Activated T-cell treated with anti-CD3 and anti-CD28 coated beads, Interleukin-2, amount 50 U/mL, for 24 hours (primary cell): ENCODE results near the gene PARG.
"Not testable (repeated sequence)": the region's sequence is repeated elsewhere in the genome, so short reads cannot be mapped to it uniquely, and the experiment has no call there.

ENCODE experiments used
- DNase-seq: peaks from one replicate; pipeline ENCODE4 v3.0.0-alpha.2; 2020
- H3K27ac Mint-ChIP-seq: 2 replicates; pipeline ENCODE4 v1.8.0; 2020; ENCODE audit warnings: mild to moderate bottlenecking, mixed read lengths
- H3K27me3 Mint-ChIP-seq: 2 replicates; pipeline ENCODE4 v1.8.0; 2020; ENCODE audit warnings: mixed read lengths
- H3K36me3 Mint-ChIP-seq: 2 replicates; pipeline ENCODE4 v1.8.0; 2020; ENCODE audit warnings: low read depth, mixed read lengths
- H3K4me1 Mint-ChIP-seq: 2 replicates; pipeline ENCODE4 v1.8.0; 2020; ENCODE audit warnings: low read depth, mixed read lengths
- H3K4me3 Mint-ChIP-seq: 2 replicates; pipeline ENCODE4 v1.8.0; 2020; ENCODE audit warnings: mild to moderate bottlenecking, moderate library complexity, mixed read lengths
- H3K9me3 Mint-ChIP-seq: 2 replicates; pipeline ENCODE4 v1.8.0; 2020; ENCODE audit warnings: mixed read lengths

Gene PARG

GRCh38 chr10:49859933-49860332 is 81.9 kb downstream of the PARG start:
- not testable (repeated sequence) for H3K27me3 Mint-ChIP-seq, H3K9me3 Mint-ChIP-seq, H3K4me3 Mint-ChIP-seq, H3K4me1 Mint-ChIP-seq, DNase-seq, H3K27ac Mint-ChIP-seq
- H3K36me3 Mint-ChIP-seq = peaks cover 12% of the 10 kb centered on the region

- H3K9me3 Mint-ChIP-seq, H3K27me3 Mint-ChIP-seq, H3K27ac Mint-ChIP-seq, H3K4me1 Mint-ChIP-seq, H3K4me3 Mint-ChIP-seq, DNase-seq: not testable (repeated sequence)
- peaks cover 13% of the 10 kb centered on the region for H3K36me3 Mint-ChIP-seq
Observed at GRCh38 chr10:49858697-49859382, 83.0 kb downstream of the PARG start.

DNA sequence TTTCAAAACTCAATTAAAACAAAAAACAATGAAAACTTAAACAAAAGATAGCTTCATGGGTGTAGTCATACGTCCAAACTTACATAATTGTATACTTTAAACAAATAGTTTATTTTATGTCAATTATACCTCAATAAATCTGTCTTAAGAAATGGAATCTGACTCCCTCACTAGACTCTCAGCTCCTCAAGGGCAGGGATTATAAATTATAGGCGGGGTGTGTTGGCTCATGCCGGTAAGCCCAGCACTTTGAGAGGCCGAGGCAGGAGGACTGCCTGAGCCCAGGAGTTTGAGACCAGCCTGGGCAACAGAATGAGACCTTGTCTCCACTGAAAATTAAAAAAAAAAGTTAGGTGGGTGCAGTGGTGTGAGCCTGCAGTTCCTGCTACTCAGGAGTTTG is 92.3 kb downstream of the PARG start:
- not testable (repeated sequence) for H3K9me3 Mint-ChIP-seq, H3K27ac Mint-ChIP-seq, H3K27me3 Mint-ChIP-seq, H3K4me3 Mint-ChIP-seq, DNase-seq, H3K4me1 Mint-ChIP-seq
- H3K36me3 Mint-ChIP-seq = peaks cover 16% of the 10 kb centered on the region

- no peaks in the 10 kb centered on the region for H3K9me3 Mint-ChIP-seq
- H3K27me3 Mint-ChIP-seq = no peaks in the 10 kb centered on the region
- no peaks in the 10 kb centered on the region for H3K4me1 Mint-ChIP-seq
- peaks cover 56% of the 10 kb centered on the region for H3K36me3 Mint-ChIP-seq
- H3K27ac Mint-ChIP-seq = no peak overlapping the region
- no peak for DNase-seq
- no peak overlapping the region for H3K4me3 Mint-ChIP-seq
Observed at GRCh38 chr10:49844775-49845595, 96.8 kb downstream of the PARG start.

DNA sequence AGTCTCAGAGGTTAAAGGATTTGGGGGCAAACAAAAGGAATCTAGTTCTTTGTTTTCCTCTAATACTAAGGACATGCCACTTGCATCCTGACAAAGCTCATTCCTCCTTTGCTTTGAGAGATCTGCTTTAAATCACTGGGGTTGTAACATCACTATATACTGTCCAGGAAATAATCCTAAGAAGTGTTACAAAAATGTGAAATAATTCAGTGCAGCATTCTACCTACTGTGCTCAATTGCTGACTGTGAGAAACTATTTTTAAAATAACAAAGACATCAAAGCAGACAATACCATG is 99.5 kb downstream of the PARG start:
- peaks cover 78% of the 10 kb centered on the region for H3K36me3 Mint-ChIP-seq

DNA sequence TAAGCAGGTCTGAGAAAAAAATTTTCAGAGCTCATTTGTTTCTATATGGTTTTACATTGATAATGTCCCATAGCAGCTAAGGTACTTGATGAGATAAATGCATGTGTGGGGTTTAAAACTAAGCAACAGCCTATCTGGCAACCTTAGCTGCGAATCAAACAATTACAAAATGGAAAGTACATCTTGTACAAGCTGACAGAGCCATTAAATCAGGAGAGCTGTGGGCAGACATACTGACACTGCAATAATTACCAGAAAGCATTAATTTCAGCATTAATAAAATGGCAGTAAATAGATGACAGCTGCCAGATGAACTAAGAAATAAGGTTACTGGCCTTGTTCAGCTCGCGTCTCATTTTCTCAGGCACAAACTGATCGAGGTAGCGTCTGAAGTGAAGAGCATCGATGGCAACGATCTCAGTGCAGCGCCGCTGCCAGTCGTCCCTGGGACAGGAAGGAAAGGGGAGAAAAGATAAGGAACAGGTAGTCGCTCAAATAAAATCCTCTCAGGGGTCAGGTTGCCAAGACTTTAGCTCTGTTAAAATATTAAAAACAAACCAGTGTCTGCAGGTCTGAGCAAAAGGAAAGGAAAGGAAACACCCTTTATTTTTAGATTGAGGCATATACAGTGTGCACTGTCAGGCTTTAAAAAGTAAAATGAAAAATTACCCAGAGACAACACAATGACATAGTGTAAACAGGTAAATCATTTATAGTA is 100.1 kb downstream of the PARG start:
- Mint-ChIP-seq H3K4me1 (no peaks in the 10 kb centered on the region), H3K27me3 (no peaks in the 10 kb centered on the region), H3K9me3 (no peaks in the 10 kb centered on the region), H3K4me3 (no peak overlapping the region), H3K36me3 (peaks cover 83% of the 10 kb centered on the region), H3K27ac (no peak overlapping the region)
- DNase-seq = no peak

More for the DNA sequence above, 99.5 kb downstream of the PARG start:
- not testable (repeated sequence) for H3K9me3 Mint-ChIP-seq, H3K4me3 Mint-ChIP-seq, DNase-seq, H3K27ac Mint-ChIP-seq, H3K27me3 Mint-ChIP-seq, H3K4me1 Mint-ChIP-seq

DNA sequence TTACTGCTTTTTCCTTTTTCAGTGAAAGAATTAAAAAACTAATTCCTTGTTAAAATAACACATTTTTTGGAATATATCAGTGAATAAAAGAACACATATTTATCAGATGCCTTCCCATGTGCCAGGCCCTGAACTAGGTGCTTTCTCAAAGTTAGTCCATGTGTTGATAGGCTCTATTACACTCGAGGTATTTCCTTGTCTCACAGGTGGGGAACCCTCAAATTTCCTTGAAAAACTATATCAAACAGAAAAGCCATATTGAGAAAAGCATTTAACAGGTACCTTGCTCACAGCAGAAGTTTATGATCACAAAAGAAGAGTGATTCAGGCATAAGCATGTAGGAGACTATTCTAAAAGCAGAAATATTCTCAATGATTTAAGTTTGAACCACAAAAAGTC is 104.1 kb downstream of the PARG start:
- no peak overlapping the region for H3K4me3 Mint-ChIP-seq
- no peaks in the 10 kb centered on the region for H3K9me3 Mint-ChIP-seq
- H3K4me1 Mint-ChIP-seq = no peaks in the 10 kb centered on the region
- no peak for DNase-seq
- no peak overlapping the region for H3K27ac Mint-ChIP-seq
- H3K36me3 Mint-ChIP-seq = peaks cover 86% of the 10 kb centered on the region
- H3K27me3 Mint-ChIP-seq = no peaks in the 10 kb centered on the region

GRCh38 chr10:49837051-49837478 is 104.8 kb downstream of the PARG start:
- no peak overlapping the region for H3K4me3 Mint-ChIP-seq
- no peaks in the 10 kb centered on the region for H3K9me3 Mint-ChIP-seq
- DNase-seq = no peak
- H3K27me3 Mint-ChIP-seq = no peaks in the 10 kb centered on the region
- H3K27ac Mint-ChIP-seq = no peak overlapping the region
- no peaks in the 10 kb centered on the region for H3K4me1 Mint-ChIP-seq
- peaks cover 86% of the 10 kb centered on the region for H3K36me3 Mint-ChIP-seq

DNA sequence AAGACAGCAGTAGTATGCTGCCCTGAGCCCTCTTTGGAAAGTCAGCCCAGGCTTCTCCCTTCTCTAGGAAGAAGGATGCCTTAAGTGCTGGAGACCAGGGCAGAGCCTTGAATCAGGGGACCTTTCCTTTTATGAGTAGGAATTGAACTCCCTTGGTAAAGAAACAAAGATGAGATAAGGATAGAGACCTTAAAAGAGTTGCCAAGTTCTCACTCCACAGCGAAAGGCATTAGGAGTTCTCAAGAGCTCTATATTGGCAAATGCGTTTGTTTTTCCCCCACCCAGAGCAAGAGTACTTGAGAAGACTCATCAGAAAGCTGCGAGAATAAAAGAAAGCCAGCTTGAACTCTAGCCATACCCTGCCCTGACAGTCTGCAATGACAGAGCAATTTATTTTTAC is 106.9 kb downstream of the PARG start:
- no peak overlapping the region for H3K4me3 Mint-ChIP-seq
- no peaks in the 10 kb centered on the region for H3K9me3 Mint-ChIP-seq
- peaks cover 84% of the 10 kb centered on the region for H3K36me3 Mint-ChIP-seq
- DNase-seq = no peak
- H3K27ac Mint-ChIP-seq = no peak overlapping the region
- no peaks in the 10 kb centered on the region for H3K27me3 Mint-ChIP-seq
- H3K4me1 Mint-ChIP-seq = peaks cover 5% of the 10 kb centered on the region

DNA sequence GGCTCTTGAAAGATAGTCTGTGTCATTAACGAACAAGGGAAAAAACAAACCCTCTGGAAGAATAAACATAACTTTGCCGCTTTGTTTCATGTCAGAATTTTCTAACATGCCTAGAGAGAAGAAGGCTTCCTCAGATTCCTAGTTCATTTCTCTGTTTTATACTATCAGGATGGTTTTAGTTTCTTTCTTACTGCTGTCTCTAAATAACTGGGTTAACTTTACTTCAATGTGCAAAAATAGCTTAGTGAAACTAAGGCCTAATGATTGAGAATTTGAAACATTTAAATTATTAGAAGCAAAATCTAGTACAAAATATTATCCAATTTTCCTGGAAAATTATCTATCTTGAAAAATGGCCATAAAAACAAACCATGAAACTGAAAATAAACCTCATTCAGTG is 107.6 kb downstream of the PARG start:
- no peaks in the 10 kb centered on the region for H3K9me3 Mint-ChIP-seq
- H3K27me3 Mint-ChIP-seq = no peaks in the 10 kb centered on the region
- no peak overlapping the region for H3K4me3 Mint-ChIP-seq
- peaks cover 83% of the 10 kb centered on the region for H3K36me3 Mint-ChIP-seq
- no peak overlapping the region for H3K27ac Mint-ChIP-seq
- H3K4me1 Mint-ChIP-seq = peaks cover 6% of the 10 kb centered on the region
- no peak for DNase-seq

- Mint-ChIP-seq H3K36me3 (peaks cover 78% of the 10 kb centered on the region), H3K27me3 (no peaks in the 10 kb centered on the region), H3K27ac (no peak overlapping the region), H3K4me1 (peaks cover 6% of the 10 kb centered on the region), H3K4me3 (no peak overlapping the region), H3K9me3 (no peaks in the 10 kb centered on the region)
- no peak for DNase-seq
Observed at GRCh38 chr10:49833168-49833567, 108.7 kb downstream of the PARG start.

- Mint-ChIP-seq H3K4me3 (no peak overlapping the region), H3K36me3 (peaks cover 78% of the 10 kb centered on the region), H3K9me3 (no peaks in the 10 kb centered on the region), H3K27ac (peak overlapping the region; percentile 14), H3K4me1 (peaks cover 6% of the 10 kb centered on the region), H3K27me3 (no peaks in the 10 kb centered on the region)
- DNase-seq = no peak
Observed at GRCh38 chr10:49831352-49832035, 110.3 kb downstream of the PARG start.

DNA sequence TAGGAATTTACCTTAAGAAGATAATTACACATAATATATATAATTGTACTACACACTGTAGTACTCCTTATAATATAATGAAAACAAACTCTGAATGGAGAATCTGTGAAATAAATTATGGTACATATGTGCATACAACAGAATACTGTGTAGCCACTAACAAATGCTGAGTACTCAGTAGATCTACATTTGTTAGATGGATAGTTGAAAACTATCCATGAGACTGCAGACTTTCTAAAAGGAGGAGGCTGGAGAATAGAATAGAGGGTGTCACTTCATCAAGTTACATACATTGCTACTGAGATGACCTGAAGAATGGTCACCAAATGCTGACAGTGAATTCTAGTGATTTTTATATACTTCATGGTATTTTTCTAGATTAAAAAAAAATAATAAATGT is 111.0 kb downstream of the PARG start:
- H3K27ac Mint-ChIP-seq = no peak overlapping the region
- H3K27me3 Mint-ChIP-seq = no peaks in the 10 kb centered on the region
- H3K4me1 Mint-ChIP-seq = peaks cover 6% of the 10 kb centered on the region
- H3K9me3 Mint-ChIP-seq = no peaks in the 10 kb centered on the region
- no peak overlapping the region for H3K4me3 Mint-ChIP-seq
- DNase-seq = no peak
- peaks cover 82% of the 10 kb centered on the region for H3K36me3 Mint-ChIP-seq

DNA sequence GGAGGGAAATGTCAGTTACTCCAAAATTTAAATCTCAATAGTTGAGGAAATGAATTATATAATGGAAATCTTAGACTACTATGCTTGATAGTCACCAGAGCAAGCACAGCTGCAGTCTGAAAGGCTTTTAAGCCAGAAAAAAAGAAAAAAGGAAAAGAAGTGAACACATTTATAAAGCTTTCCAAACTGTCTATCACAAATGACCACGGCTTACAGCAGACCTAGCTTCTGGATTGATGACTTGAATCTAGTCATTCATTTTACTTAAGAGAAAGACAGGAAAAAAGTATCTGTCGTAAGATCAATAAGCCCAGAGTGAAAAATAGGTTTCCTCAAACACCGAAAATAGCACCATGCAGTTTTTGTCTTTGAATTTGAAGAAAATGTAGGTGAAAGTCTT is 111.8 kb downstream of the PARG start:
- H3K36me3 Mint-ChIP-seq = peaks cover 82% of the 10 kb centered on the region
- no peaks in the 10 kb centered on the region for H3K27me3 Mint-ChIP-seq
- H3K4me1 Mint-ChIP-seq = peaks cover 6% of the 10 kb centered on the region
- no peak for DNase-seq
- no peak overlapping the region for H3K4me3 Mint-ChIP-seq
- no peaks in the 10 kb centered on the region for H3K9me3 Mint-ChIP-seq
- H3K27ac Mint-ChIP-seq = no peak overlapping the region
